ENCODE data around the gene ATF3. TPM values are rescaled to one million over a fixed set of nuclear protein-coding genes. Genes with fewer than 3 reads are reported as not detected.

Gene ATF3
- total RNA-seq, 1 experiment from 2014 or later = 114 TPM

- ChIA-PET POLR2A (no interaction called here), CTCF (no interaction called here)
- no peaks in the 10 kb centered on the region for H3K27me3 Mint-ChIP-seq (ENCODE audit: insufficient read depth, unreplicated experiment)
Observed at GRCh38 chr1:212670301-212670700, 61.7 kb downstream of the ATF3 start.

More at GRCh38 chr1:212670301-212670700, 61.7 kb downstream of the ATF3 start:
- H3K9me3 Mint-ChIP-seq (ENCODE audit: unreplicated experiment) = no peaks in the 10 kb centered on the region
- H3K4me1 Mint-ChIP-seq (ENCODE audit: insufficient read depth, unreplicated experiment) = peaks cover 31% of the 10 kb centered on the region
- BruUV-seq (replicated peaks) = no TSS peak
- DNase-seq (ENCODE audit: unreplicated experiment) = no peak
- H3K36me3 Mint-ChIP-seq (ENCODE audit: insufficient read depth, unreplicated experiment) = no peaks in the 10 kb centered on the region
- H3K4me3 Mint-ChIP-seq (ENCODE audit: unreplicated experiment) = no peak overlapping the region
- H3K27ac Mint-ChIP-seq (ENCODE audit: low read depth, unreplicated experiment) = no peak overlapping the region
- intact Hi-C loops (cut with micrococcal nuclease) = loop anchor here (2.0 kb wide), 1 partner anchor 62 kb away; the partner anchor contains the start of gene ATF3
- TF ChIP-seq CTCF (IDR thresholded peaks at IDR 0.05; ENCODE audit: unreplicated experiment) = no peak

Other genes with a start within 250 kb of the ATF3 start
- 23.0 and 23.3 TPM in 2 replicates for gene PACC1, start 193.9 kb upstream of the ATF3 start, total RNA-seq (2022)
- gene NENF, start 175.8 kb upstream of the ATF3 start, total RNA-seq (2022) = 110 and 122 TPM in 2 replicates
- 0.96 and 1.5 TPM in 2 replicates for gene BATF3, start 91.1 kb downstream of the ATF3 start, total RNA-seq (2022)
- 39.7 and 42.2 TPM in 2 replicates for gene NSL1, start 183.0 kb downstream of the ATF3 start, total RNA-seq (2022)
- 31.5 and 35.7 TPM in 2 replicates for gene TATDN3, start 183.1 kb downstream of the ATF3 start, total RNA-seq (2022)
- gene SPATA45, start 238.9 kb downstream of the ATF3 start, total RNA-seq (2022) = not detected in 2 replicates
- gene FLVCR1, start 249.5 kb downstream of the ATF3 start, total RNA-seq (2022) = 16.5 and 17.9 TPM in 2 replicates

Data from MCF 10A (cell line).